Subcutaneous adipose tissue (tissue), 4 donors: ENCODE results near the gene APEH. TPM values are rescaled to one million over a fixed set of nuclear protein-coding genes. Genes with fewer than 3 reads are reported as not detected.

ENCODE experiments used
- CTCF ChIP-seq: fragments of 450-650 bp; IDR thresholded peaks from one replicate; pipeline ENCODE4 v1.5.1; 2016; ENCODE audit warnings: low read depth, mild to moderate bottlenecking, control low read depth, antibody characterized with exemption, moderate library complexity
- total RNA-seq, 4 donors: library from RNA; depleted of rRNA; stranded (reverse); fragments of >200 nt; gene quantifications; one replicate each; pipeline ENCODE4 v1.1.0, GENCODE V29; 2016

Gene APEH
- total RNA-seq, 4 donors from 2014 or later = 40.8 to 65.6 (median 51.3) TPM

GRCh38 chr3:49718858-49719213 lies 44.7 kb downstream of the APEH start:
- TF ChIP-seq CTCF = no peak

GRCh38 chr3:49719214-49719884 lies 45.2 kb downstream of the APEH start, which contains the start of gene AMIGO3:
AMIGO3 (minus strand) TSS chr3:49719684; CDS start chr3:49719465, 219 bp downstream.
- TF ChIP-seq CTCF = no peak

GRCh38 chr3:49720855-49721595 lies 46.9 kb downstream of the APEH start:
- no peak for TF ChIP-seq CTCF

GRCh38 chr3:49721596-49721895 lies 47.4 kb downstream of the APEH start:
- no peak for TF ChIP-seq CTCF

- no peak for TF ChIP-seq CTCF
Measured at GRCh38 chr3:49721896-49722781, 48.0 kb downstream of the APEH start.

- no peak for TF ChIP-seq CTCF
Measured at GRCh38 chr3:49722896-49723295, 48.7 kb downstream of the APEH start.

- TF ChIP-seq CTCF = no peak
Measured at GRCh38 chr3:49723296-49723627, 49.1 kb downstream of the APEH start.
